GM12801 (cell line): ENCODE results near the gene ARFIP1.

Experiments
- CTCF ChIP-seq: IDR thresholded peaks from one replicate; pipeline ENCODE4 v1.5.1; 2011; ENCODE audit warnings: control low read depth; ENCODE audit not compliant: insufficient read length; ENCODE audit errors: extremely low read depth

ARFIP1 gene

GRCh38 chr4:152910521-152910920, 130.8 kb downstream of the ARFIP1 start:
- TF ChIP-seq CTCF: no peak

- no peak for TF ChIP-seq CTCF
Observed at GRCh38 chr4:152917543-152918395, 138.0 kb downstream of the ARFIP1 start.

- no peak for TF ChIP-seq CTCF
Observed at GRCh38 chr4:152919826-152920225, 140.1 kb downstream of the ARFIP1 start.

- TF ChIP-seq CTCF: no peak
Observed at GRCh38 chr4:152920768-152921167, 141.0 kb downstream of the ARFIP1 start.

GRCh38 chr4:152921284-152921683, 141.5 kb downstream of the ARFIP1 start:
- TF ChIP-seq CTCF: no peak

- no peak for TF ChIP-seq CTCF
Observed at GRCh38 chr4:152925851-152926250, 146.1 kb downstream of the ARFIP1 start.

GRCh38 chr4:152926959-152927358, 147.2 kb downstream of the ARFIP1 start:
- no peak for TF ChIP-seq CTCF
